Mesodermal cell (in vitro differentiated cells): ENCODE results near the gene CXXC1.
"Not testable (repeated sequence)": the region's sequence is repeated elsewhere in the genome, so short reads cannot be mapped to it uniquely, and the experiment has no call there.

ENCODE experiments used
- H3K27ac ChIP-seq: 2 replicates; pipeline ENCODE4 v1.7.0; 2013; ENCODE audit warnings: mild to moderate bottlenecking, low read depth, low read length, moderate library complexity; ENCODE audit not compliant: severe bottlenecking
- H3K36me3 ChIP-seq: 2 replicates; pipeline ENCODE4 v1.7.1; 2013; ENCODE audit warnings: mild to moderate bottlenecking, low read length, moderate library complexity; ENCODE audit not compliant: control insufficient read depth, insufficient read depth
- H3K4me1 ChIP-seq: one replicate; pipeline ENCODE4 v1.7.1; 2013; ENCODE audit warnings: mild to moderate bottlenecking, low read length; ENCODE audit not compliant: insufficient read depth, control insufficient read depth, poor library complexity, severe bottlenecking
- H3K4me3 ChIP-seq: 2 replicates; pipeline ENCODE4 v1.7.0; 2013; ENCODE audit warnings: low read length, control low read depth, mild to moderate bottlenecking; ENCODE audit not compliant: insufficient read depth, poor library complexity, severe bottlenecking; ENCODE audit errors: extremely low read depth
- H3K9me3 ChIP-seq: 2 replicates; pipeline ENCODE4 v1.7.1; 2013; ENCODE audit warnings: mild to moderate bottlenecking, low read length, moderate library complexity; ENCODE audit not compliant: control insufficient read depth
- WGBS, 2 experiments: methylation state at CpG; one replicate each; pipeline ENCODE4 v1.1.5; 2013; ENCODE audit warnings: missing lambda C conversion rate in 2 of 2; ENCODE audit not compliant: insufficient coverage in 2 of 2; 5-methylcytosine and 5-hydroxymethylcytosine counted together

The CXXC1 gene

DNA sequence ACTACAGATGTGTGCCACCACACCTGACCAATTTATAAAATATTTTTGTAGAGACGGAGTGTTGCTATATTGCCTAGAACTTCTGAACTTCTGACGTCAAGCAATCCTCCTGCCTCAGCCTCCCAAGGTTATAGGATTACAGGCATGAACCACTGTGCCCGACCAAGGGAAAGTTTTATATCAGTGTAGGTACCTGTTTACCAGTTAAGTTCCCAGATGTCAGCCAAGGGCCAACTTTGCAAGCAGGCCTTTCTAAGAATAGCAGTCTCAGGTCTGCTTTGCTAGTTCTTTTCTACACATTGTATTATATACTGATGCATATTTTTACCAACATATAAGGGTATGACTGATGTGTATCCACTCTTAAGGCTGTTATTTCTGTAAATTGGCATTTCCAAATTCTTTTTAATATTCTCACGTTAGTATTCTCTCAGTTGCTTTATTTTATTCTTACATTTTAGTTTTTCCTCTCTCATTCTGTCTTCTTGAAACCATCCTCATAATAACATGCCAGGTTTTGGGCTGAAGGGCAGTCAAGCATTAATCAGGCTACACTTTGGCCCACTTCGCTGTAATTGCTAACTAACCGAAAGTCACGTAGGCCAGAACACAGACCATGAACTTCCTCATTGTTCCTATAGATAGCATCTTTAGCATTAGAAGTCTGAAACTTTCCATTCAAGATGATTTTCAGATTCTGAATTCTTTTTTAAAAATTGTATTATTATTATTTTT lies 25.0 kb upstream of the CXXC1 start:
- WGBS, 2 experiments = 77 to 100% methylated on average over 3 to 4 of the region's 7 CpGs
- no peak overlapping the region for H3K4me3 ChIP-seq
- no peaks in the 10 kb centered on the region for H3K36me3 ChIP-seq
- H3K9me3 ChIP-seq = peaks cover 9% of the 10 kb centered on the region
- H3K27ac ChIP-seq = no peak overlapping the region
- no peaks in the 10 kb centered on the region for H3K4me1 ChIP-seq

DNA sequence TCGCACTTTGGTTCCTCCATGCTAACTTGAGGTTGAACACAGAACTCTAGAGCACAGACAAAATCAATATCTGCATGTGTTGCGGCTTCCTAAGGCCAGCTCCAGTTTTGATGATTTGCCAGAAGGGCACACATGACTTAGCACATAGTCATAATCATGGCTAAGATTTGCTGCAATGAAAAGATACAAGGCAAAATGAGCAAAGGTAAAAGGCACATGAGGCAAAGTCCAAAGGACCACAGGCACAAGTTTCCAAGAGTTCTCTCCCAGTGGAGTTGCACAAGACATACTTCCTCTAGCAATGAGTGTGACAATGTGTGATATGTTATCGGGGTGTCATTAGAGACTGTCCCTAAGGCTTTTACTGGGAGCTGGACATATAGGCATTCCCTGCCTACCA lies 24.2 kb upstream of the CXXC1 start:
- H3K27ac ChIP-seq = no peak overlapping the region
- no peaks in the 10 kb centered on the region for H3K36me3 ChIP-seq
- 78 to 90% methylated on average over 1 to 2 of the region's 3 CpGs for WGBS, 2 experiments

DNA sequence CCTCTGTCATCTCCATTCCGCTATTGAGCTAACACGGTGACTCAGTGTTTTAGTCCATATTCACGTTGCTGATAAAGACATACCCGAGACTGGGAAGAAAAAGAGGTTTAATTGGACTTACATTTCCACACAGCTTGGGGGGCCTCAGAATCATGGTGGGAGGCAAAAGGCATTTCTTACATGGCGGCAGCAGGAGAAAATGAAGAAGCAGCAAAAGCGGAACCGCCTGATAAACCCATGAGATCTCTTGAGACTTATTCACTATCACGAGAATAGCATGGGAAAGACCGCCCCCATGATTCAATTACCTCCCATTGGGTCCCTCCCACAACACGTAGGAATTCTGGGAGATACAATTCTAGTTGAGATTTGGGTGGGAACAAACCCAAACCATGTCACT lies 22.6 kb upstream of the CXXC1 start:
- no peaks in the 10 kb centered on the region for H3K36me3 ChIP-seq
- H3K4me1 ChIP-seq = no peaks in the 10 kb centered on the region
- no peak overlapping the region for H3K27ac ChIP-seq
- whole genome bisulfite sequencing, 2 experiments = 67 to 96% methylated on average over 3 of the region's 10 CpGs
- H3K9me3 ChIP-seq = peaks cover 9% of the 10 kb centered on the region
- H3K4me3 ChIP-seq = no peak overlapping the region

More for the DNA sequence above, 24.2 kb upstream of the CXXC1 start:
- Histone ChIP-seq H3K4me1 (no peaks in the 10 kb centered on the region), H3K9me3 (peaks cover 9% of the 10 kb centered on the region), H3K4me3 (no peak overlapping the region)

DNA sequence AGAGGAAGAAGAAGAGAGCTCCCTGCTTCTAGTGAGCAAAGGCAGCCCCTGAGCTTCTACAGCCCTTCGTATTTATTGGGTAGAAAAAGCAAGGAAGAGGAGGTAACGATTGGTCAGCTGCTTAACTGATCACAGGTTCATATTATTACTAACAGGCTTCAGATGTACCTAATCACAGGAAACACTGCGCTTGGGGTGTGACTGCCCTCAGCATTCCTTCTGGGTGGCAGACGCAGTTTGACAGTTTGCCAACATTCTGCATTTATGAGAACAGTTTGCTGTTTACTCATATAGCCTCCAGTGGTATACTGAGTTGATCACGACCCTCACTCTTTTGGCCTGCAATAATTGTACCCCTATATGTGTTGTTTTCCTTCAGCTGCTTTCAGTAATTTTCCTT lies 21.4 kb upstream of the CXXC1 start:
- not testable (repeated sequence) for H3K9me3 ChIP-seq, H3K4me3 ChIP-seq, H3K4me1 ChIP-seq, H3K27ac ChIP-seq, H3K36me3 ChIP-seq
- 80 to 94% methylated on average over 3 to 5 of the region's 5 CpGs for WGBS, 2 experiments

DNA sequence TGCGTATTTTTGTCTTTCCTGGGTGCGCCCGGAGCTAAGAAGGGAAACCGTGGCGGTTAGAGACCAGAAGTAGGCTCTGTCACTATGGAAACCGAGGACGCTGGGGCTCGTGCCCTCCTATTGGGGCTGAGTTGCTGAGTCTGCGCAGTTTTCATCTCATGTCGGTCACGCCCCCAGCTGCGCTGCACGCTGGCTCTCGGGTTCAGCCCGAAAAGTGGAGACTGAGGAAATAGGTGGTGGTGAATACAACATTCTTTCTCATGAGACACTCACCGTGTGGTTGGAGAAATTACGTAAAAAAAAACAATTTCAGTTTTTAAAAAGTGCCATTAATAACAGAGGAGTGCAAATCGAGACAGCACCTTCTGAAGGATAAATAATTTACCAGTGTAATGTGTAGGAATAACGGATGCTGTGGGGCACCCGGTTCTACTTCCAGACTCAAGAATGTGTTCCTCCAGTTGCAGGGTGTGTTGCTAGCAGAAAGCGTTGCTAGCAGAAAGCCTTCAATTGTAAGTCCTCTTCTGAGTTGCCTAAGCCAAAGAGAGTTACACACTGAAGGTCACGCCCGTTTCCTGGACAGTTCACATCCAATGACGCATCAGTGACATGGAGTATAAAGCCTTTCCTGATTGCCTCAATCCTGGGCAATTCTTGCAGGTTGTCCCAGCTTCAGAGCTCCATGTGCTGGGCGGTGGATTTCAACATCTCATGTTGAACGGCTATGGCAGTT lies 20.4 kb upstream of the CXXC1 start:
- no peak overlapping the region for H3K27ac ChIP-seq
- H3K9me3 ChIP-seq = peaks cover 9% of the 10 kb centered on the region
- H3K36me3 ChIP-seq = no peaks in the 10 kb centered on the region
- 61 to 64% methylated on average over 21 of the region's 26 CpGs for WGBS, 2 experiments
- H3K4me1 ChIP-seq = no peaks in the 10 kb centered on the region
- H3K4me3 ChIP-seq = peak overlapping the region; percentile 27

DNA sequence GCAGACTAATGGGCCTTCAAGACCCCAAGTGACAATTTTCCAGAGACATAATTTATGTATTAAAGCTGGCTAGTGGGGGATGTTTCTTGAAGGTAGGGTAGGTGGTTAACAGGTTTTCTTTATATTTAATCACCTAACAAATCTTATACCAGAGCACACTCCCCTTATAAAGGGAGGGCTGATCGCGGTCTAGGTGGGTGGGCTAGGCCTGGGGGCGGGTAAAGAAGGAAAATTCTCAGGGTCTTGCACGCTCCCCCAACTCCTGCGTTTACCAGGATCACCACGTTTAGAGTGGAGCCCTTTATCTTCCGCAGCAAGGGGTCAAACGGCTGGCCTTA lies 19.9 kb upstream of the CXXC1 start:
- Histone ChIP-seq H3K9me3 (peaks cover 9% of the 10 kb centered on the region), H3K36me3 (no peaks in the 10 kb centered on the region), H3K27ac (no peak overlapping the region), H3K4me3 (peak overlapping the region; percentile 27), H3K4me1 (no peaks in the 10 kb centered on the region)
- 49 to 55% methylated on average over 5 to 6 of the region's 8 CpGs for WGBS, 2 experiments

DNA sequence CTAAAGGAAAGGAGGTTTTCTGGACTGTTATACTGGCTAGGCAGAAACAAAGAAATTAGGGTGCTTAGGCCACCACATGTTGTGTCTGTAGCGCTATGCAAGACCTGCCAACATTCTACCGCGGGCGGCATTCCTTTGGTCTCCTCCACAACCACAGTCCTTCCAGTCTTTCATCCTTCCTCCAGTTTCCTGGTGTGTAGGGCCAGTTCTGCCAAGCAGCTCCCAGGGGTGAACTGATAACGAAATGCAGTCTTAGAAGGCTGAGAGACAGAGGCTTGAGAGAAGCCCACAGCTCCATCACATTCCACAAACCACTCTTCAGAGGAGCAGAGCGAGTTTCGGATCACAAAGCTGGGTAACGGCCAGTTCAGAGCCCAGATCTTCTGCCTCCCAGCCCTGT lies 19.5 kb upstream of the CXXC1 start:
- no peaks in the 10 kb centered on the region for H3K4me1 ChIP-seq
- no peak overlapping the region for H3K27ac ChIP-seq
- 82 to 100% methylated on average over 1 to 4 of the region's 8 CpGs for WGBS, 2 experiments
- H3K4me3 ChIP-seq = no peak overlapping the region
- no peaks in the 10 kb centered on the region for H3K36me3 ChIP-seq
- peaks cover 9% of the 10 kb centered on the region for H3K9me3 ChIP-seq

DNA sequence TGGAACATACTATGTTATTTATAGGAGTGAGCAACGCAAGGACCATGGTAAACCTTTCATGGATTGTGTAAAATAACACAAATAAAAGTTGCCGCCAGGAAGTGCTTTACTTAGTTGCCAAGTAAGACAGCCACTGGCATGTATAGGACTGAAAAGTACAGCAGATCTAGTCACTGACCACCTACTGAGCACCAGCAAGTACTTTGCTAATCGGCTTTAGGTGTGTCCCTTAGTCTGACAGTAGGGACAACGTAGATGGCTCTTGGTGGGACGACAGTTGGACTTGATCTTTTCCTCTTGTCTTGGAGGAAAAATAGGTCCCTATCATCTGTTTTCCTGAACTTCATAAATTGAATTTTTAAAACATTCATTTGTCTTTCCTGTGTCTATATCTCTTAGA lies 13.6 kb upstream of the CXXC1 start:
- Histone ChIP-seq H3K27ac (no peak overlapping the region), H3K4me3 (no peak overlapping the region), H3K36me3 (no peaks in the 10 kb centered on the region), H3K9me3 (no peaks in the 10 kb centered on the region), H3K4me1 (no peaks in the 10 kb centered on the region)
- 72 to 76% methylated on average over 3 to 4 of the region's 5 CpGs for WGBS, 2 experiments

DNA sequence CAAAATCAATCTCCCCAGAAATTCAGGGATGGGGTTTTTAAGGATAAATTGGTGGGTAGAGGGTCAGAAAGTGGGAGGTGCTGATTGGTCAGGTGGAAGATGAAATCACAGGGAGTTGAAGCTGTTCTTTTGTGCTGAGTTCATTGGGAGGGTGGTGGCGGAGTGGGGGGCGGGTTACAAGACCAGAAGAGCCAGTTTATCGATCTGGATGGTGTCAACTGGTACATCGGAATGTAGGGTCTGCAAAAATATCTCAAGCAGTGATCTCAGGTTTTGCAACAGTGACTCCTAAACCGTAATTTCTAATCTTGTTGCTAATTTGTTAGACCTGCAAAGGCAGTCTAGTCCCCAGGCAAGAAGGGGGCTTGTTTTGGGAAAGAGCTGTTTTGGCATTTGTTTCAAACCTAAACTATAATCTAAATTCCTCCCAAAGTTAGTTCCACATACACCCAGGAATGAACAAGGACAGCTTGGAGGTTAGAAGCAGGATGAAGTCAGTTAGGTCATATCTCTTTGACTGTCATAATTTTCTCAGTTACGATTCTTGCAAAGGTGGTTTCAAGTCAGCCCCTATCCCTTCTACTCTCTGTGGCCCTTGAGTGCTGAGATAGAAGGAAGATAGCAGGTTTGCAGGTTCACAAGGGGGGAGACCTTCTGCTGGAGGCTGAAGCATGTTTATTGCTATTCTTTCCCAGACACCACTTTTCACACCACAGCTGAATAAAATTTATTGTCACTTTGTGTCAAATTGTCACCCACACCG lies 12.3 kb upstream of the CXXC1 start:
- no peaks in the 10 kb centered on the region for H3K4me1 ChIP-seq
- H3K36me3 ChIP-seq = no peaks in the 10 kb centered on the region
- no peaks in the 10 kb centered on the region for H3K9me3 ChIP-seq
- WGBS, 2 experiments = 82 to 87% methylated on average over 4 to 5 of the region's 7 CpGs
- no peak overlapping the region for H3K27ac ChIP-seq
- H3K4me3 ChIP-seq = no peak overlapping the region

DNA sequence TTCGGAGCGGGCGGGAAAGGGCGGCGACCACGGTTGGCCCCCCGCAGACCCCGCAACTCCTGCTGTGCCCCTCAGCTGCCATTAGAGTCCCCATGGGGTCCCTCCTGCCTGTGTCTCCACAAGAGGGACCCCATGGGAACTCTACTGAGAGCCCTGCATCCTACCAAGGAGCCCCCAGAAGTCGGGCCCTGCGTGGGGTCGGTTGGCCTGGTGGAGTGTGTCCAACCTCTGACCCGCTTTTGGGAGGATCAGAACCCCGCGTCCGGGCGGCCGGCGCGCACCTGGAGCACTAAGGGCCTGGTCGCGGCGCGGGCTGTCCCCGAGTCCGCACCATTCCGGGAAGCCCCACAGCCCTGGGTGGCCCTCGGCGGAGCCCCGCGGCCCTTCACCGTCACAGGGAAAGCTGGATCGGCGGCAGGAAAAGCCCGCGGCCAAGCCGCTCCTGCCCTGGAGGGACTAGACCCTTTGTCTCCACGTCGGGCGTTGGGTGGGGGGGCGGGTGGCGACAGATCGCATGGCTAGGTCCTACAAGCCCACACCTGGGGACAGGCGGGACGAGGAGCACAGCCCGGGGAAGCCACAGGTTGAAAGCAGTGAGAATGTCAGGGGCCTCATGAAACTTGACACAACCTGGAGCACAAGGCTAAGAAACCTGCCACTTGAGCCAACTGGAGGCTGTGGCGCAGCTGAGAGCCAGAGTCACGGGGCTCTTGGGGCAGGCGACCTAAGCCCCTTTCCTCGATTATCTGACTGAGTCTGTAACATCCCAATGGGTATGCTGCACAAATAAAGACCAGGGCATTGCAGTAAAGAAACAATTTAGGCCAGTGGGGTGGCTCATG lies 11.2 kb upstream of the CXXC1 start:
- Histone ChIP-seq H3K9me3 (no peaks in the 10 kb centered on the region), H3K27ac (no peak overlapping the region), H3K36me3 (no peaks in the 10 kb centered on the region), H3K4me3 (no peak overlapping the region), H3K4me1 (no peaks in the 10 kb centered on the region)
- WGBS, 2 experiments = 96 to 97% methylated on average over 23 to 36 of the region's 49 CpGs
